Measurements from ENCODE around the gene MTNR1A.

Gene MTNR1A

GRCh38 chr4:186584912-186585311 is 29.5 kb upstream of the MTNR1A start:
- peaks cover 4% of the 10 kb centered on the region for H3K9me3 Mint-ChIP-seq
- H3K27me3 Mint-ChIP-seq (ENCODE audit: low read depth), result no peaks in the 10 kb centered on the region
- no peak for DNase-seq (ENCODE audit: low spot score)
- H3K27ac Mint-ChIP-seq, result no peak overlapping the region
- no peaks in the 10 kb centered on the region for H3K36me3 Mint-ChIP-seq (ENCODE audit: low read depth)
- H3K4me1 Mint-ChIP-seq (ENCODE audit: low read depth), result no peaks in the 10 kb centered on the region
- H3K4me3 Mint-ChIP-seq, result no peak overlapping the region

GRCh38 chr4:186581421-186581820 is 26.1 kb upstream of the MTNR1A start:
- H3K4me3 Mint-ChIP-seq, result no peak overlapping the region
- DNase-seq (ENCODE audit: low spot score), result no peak
- no peaks in the 10 kb centered on the region for H3K36me3 Mint-ChIP-seq (ENCODE audit: low read depth)
- H3K27me3 Mint-ChIP-seq (ENCODE audit: low read depth), result no peaks in the 10 kb centered on the region
- no peak overlapping the region for H3K27ac Mint-ChIP-seq
- H3K4me1 Mint-ChIP-seq (ENCODE audit: low read depth), result no peaks in the 10 kb centered on the region
- peaks cover 4% of the 10 kb centered on the region for H3K9me3 Mint-ChIP-seq

- no peak overlapping the region for H3K4me3 Mint-ChIP-seq
- no peak for DNase-seq (ENCODE audit: low spot score)
- H3K27ac Mint-ChIP-seq, result no peak overlapping the region
- no peaks in the 10 kb centered on the region for H3K27me3 Mint-ChIP-seq (ENCODE audit: low read depth)
- no peaks in the 10 kb centered on the region for H3K4me1 Mint-ChIP-seq (ENCODE audit: low read depth)
- H3K9me3 Mint-ChIP-seq, result peaks cover 4% of the 10 kb centered on the region
- no peaks in the 10 kb centered on the region for H3K36me3 Mint-ChIP-seq (ENCODE audit: low read depth)
Measured at GRCh38 chr4:186580669-186581068, 25.3 kb upstream of the MTNR1A start.

GRCh38 chr4:186570193-186570996 is 15.0 kb upstream of the MTNR1A start:
- H3K9me3 Mint-ChIP-seq, result no peaks in the 10 kb centered on the region
- H3K4me3 Mint-ChIP-seq, result no peak overlapping the region
- no peak for DNase-seq (ENCODE audit: low spot score)
- no peak overlapping the region for H3K27ac Mint-ChIP-seq
- H3K36me3 Mint-ChIP-seq (ENCODE audit: low read depth), result no peaks in the 10 kb centered on the region
- H3K27me3 Mint-ChIP-seq (ENCODE audit: low read depth), result no peaks in the 10 kb centered on the region
- H3K4me1 Mint-ChIP-seq (ENCODE audit: low read depth), result no peaks in the 10 kb centered on the region

GRCh38 chr4:186569533-186570192 is 14.3 kb upstream of the MTNR1A start:
- no peak overlapping the region for H3K4me3 Mint-ChIP-seq
- no peaks in the 10 kb centered on the region for H3K27me3 Mint-ChIP-seq (ENCODE audit: low read depth)

GRCh38 chr4:186566068-186566467 is 10.7 kb upstream of the MTNR1A start:
- H3K4me3 Mint-ChIP-seq, result no peak overlapping the region
- DNase-seq (ENCODE audit: low spot score), result no peak
- no peak overlapping the region for H3K27ac Mint-ChIP-seq
- no peaks in the 10 kb centered on the region for H3K4me1 Mint-ChIP-seq (ENCODE audit: low read depth)
- no peaks in the 10 kb centered on the region for H3K36me3 Mint-ChIP-seq (ENCODE audit: low read depth)
- H3K27me3 Mint-ChIP-seq (ENCODE audit: low read depth), result no peaks in the 10 kb centered on the region
- no peaks in the 10 kb centered on the region for H3K9me3 Mint-ChIP-seq

More at GRCh38 chr4:186569533-186570192, 14.3 kb upstream of the MTNR1A start:
- Mint-ChIP-seq H3K27ac (no peak overlapping the region), H3K36me3 (ENCODE audit: low read depth) (no peaks in the 10 kb centered on the region), H3K9me3 (no peaks in the 10 kb centered on the region), H3K4me1 (ENCODE audit: low read depth) (no peaks in the 10 kb centered on the region)
- no peak for DNase-seq (ENCODE audit: low spot score)

GRCh38 chr4:186563761-186564160 is 8.4 kb upstream of the MTNR1A start:
- no peaks in the 10 kb centered on the region for H3K4me1 Mint-ChIP-seq (ENCODE audit: low read depth)
- no peak for DNase-seq (ENCODE audit: low spot score)
- H3K36me3 Mint-ChIP-seq (ENCODE audit: low read depth), result no peaks in the 10 kb centered on the region
- no peak overlapping the region for H3K4me3 Mint-ChIP-seq
- H3K27ac Mint-ChIP-seq, result no peak overlapping the region
- no peaks in the 10 kb centered on the region for H3K27me3 Mint-ChIP-seq (ENCODE audit: low read depth)
- H3K9me3 Mint-ChIP-seq, result no peaks in the 10 kb centered on the region

- no peak overlapping the region for H3K27ac Mint-ChIP-seq
- no peaks in the 10 kb centered on the region for H3K9me3 Mint-ChIP-seq
- no peak overlapping the region for H3K4me3 Mint-ChIP-seq
- H3K4me1 Mint-ChIP-seq (ENCODE audit: low read depth), result no peaks in the 10 kb centered on the region
- no peaks in the 10 kb centered on the region for H3K36me3 Mint-ChIP-seq (ENCODE audit: low read depth)
- DNase-seq (ENCODE audit: low spot score), result no peak
- H3K27me3 Mint-ChIP-seq (ENCODE audit: low read depth), result no peaks in the 10 kb centered on the region
Measured at GRCh38 chr4:186561748-186562147, 6.4 kb upstream of the MTNR1A start.

GRCh38 chr4:186560647-186561046 is 5.3 kb upstream of the MTNR1A start:
- H3K4me3 Mint-ChIP-seq, result no peak overlapping the region
- no peak overlapping the region for H3K27ac Mint-ChIP-seq

GRCh38 chr4:186557486-186557885 is 2.1 kb upstream of the MTNR1A start:
- no peak overlapping the region for H3K4me3 Mint-ChIP-seq
- H3K27me3 Mint-ChIP-seq (ENCODE audit: low read depth), result peaks cover 13% of the 10 kb centered on the region
- H3K27ac Mint-ChIP-seq, result no peak overlapping the region
- H3K9me3 Mint-ChIP-seq, result no peaks in the 10 kb centered on the region
- DNase-seq (ENCODE audit: low spot score), result no peak
- H3K36me3 Mint-ChIP-seq (ENCODE audit: low read depth), result no peaks in the 10 kb centered on the region
- H3K4me1 Mint-ChIP-seq (ENCODE audit: low read depth), result no peaks in the 10 kb centered on the region

More at GRCh38 chr4:186560647-186561046, 5.3 kb upstream of the MTNR1A start:
- no peak for DNase-seq (ENCODE audit: low spot score)
- H3K9me3 Mint-ChIP-seq, result no peaks in the 10 kb centered on the region
- no peaks in the 10 kb centered on the region for H3K36me3 Mint-ChIP-seq (ENCODE audit: low read depth)
- H3K27me3 Mint-ChIP-seq (ENCODE audit: low read depth), result peaks cover 3% of the 10 kb centered on the region
- no peaks in the 10 kb centered on the region for H3K4me1 Mint-ChIP-seq (ENCODE audit: low read depth)

GRCh38 chr4:186557061-186557460 is 1.7 kb upstream of the MTNR1A start:
- Mint-ChIP-seq H3K4me3 (no peak overlapping the region), H3K4me1 (ENCODE audit: low read depth) (no peaks in the 10 kb centered on the region), H3K9me3 (no peaks in the 10 kb centered on the region), H3K27me3 (ENCODE audit: low read depth) (peaks cover 13% of the 10 kb centered on the region), H3K27ac (no peak overlapping the region), H3K36me3 (ENCODE audit: low read depth) (no peaks in the 10 kb centered on the region)
- no peak for DNase-seq (ENCODE audit: low spot score)

- H3K27me3 Mint-ChIP-seq (ENCODE audit: low read depth), result peaks cover 13% of the 10 kb centered on the region
- H3K36me3 Mint-ChIP-seq (ENCODE audit: low read depth), result no peaks in the 10 kb centered on the region
- H3K4me3 Mint-ChIP-seq, result no peak overlapping the region
- no peaks in the 10 kb centered on the region for H3K4me1 Mint-ChIP-seq (ENCODE audit: low read depth)
- no peak for DNase-seq (ENCODE audit: low spot score)
- no peak overlapping the region for H3K27ac Mint-ChIP-seq
- H3K9me3 Mint-ChIP-seq, result no peaks in the 10 kb centered on the region
Measured at GRCh38 chr4:186554539-186554913, 841 bp downstream of the MTNR1A start.

GRCh38 chr4:186553717-186554116 is 1.6 kb downstream of the MTNR1A start:
- Mint-ChIP-seq H3K4me1 (ENCODE audit: low read depth) (no peaks in the 10 kb centered on the region), H3K27me3 (ENCODE audit: low read depth) (peaks cover 13% of the 10 kb centered on the region), H3K27ac (no peak overlapping the region), H3K4me3 (no peak overlapping the region), H3K36me3 (ENCODE audit: low read depth) (no peaks in the 10 kb centered on the region), H3K9me3 (no peaks in the 10 kb centered on the region)
- DNase-seq (ENCODE audit: low spot score), result no peak

- no peaks in the 10 kb centered on the region for H3K36me3 Mint-ChIP-seq (ENCODE audit: low read depth)
- DNase-seq (ENCODE audit: low spot score), result no peak
- H3K27ac Mint-ChIP-seq, result no peak overlapping the region
- H3K4me1 Mint-ChIP-seq (ENCODE audit: low read depth), result no peaks in the 10 kb centered on the region
- H3K4me3 Mint-ChIP-seq, result no peak overlapping the region
- H3K9me3 Mint-ChIP-seq, result peaks cover 7% of the 10 kb centered on the region
- peaks cover 13% of the 10 kb centered on the region for H3K27me3 Mint-ChIP-seq (ENCODE audit: low read depth)
Measured at GRCh38 chr4:186551849-186552248, 3.5 kb downstream of the MTNR1A start.

Measured in T-helper 2 cell treated with Interferon-gamma antibody and Interleukin-4, amounts not matched to agents 5 μg/mL and 100 μg/mL, for 36 hours (primary cell).